ENCODE data around the gene C2orf68. TPM values are rescaled to one million over a fixed set of nuclear protein-coding genes. Genes with fewer than 3 reads are reported as not detected.

Gene C2orf68
- total RNA-seq, 2 donors from 2014 or later, result 9.9 to 14.5 TPM

DNA sequence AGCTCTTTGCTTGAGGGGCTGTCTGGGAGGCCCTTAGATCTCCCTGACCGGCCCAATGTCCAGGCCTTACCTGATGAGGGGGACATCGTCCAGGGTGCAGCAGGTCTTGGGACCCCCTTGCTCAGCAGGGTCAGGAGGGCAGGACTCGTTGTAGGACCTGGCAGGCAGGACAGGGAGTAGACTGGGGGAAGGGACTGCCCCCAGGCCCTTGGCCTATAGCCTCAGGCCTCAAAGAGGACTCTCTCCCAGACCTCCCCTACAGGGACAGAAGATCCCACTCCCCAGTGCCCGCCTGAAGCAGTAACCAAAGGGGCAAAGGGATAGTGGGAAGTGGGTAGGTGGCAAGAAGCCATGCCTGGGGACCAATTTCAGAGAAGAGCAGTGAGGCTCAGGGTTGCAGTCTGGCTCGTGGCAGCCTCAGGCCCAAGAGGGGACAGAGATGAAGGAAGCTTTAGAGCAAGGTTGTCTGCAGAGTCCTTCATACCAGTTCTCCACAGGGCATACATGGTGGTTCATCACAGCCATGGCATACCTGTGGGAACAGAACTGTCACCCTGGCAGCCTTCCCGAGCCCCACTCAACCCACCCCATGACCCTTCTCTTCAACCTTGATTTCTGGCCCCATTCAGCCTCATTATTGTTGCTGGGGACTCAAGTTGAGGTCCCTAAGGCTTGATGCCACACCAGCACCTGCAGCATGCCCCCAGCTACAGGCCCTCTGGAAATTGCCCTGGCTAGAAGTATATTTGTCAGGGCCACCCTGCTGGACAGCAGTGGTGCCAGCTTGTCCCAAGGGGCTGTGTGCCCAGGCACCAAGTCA, 10.7 kb downstream of the C2orf68 start:
- Histone ChIP-seq H3K27ac (peak overlapping the region; percentile 85 to 90 (median 88)), H3K9me3 (no peaks in the 10 kb centered on the region), H3K4me3 (peak overlapping the region; percentile 71 to 87), H3K36me3 (replicated peaks in 1 of 2; ENCODE audit: insufficient read depth in 1 of 2, low read depth in 2 of 2) (peaks cover 0 to 3% of the 10 kb centered on the region in 2 donors), H3K4me1 (peaks cover 83% of the 10 kb centered on the region), H3K27me3 (no peaks in the 10 kb centered on the region)
- DNase-seq (no peak), ATAC-seq (no peak)
- intact Hi-C loops (cut with DNase I), result loop anchor here (10.0 kb wide), 1 partner anchor 46 kb away; no protein-coding TSS in a partner anchor
- WGBS, 2 donors, result 62 to 66% methylated on average over 5 to 6 of the region's 6 CpGs
- TF ChIP-seq, protein P1, sequence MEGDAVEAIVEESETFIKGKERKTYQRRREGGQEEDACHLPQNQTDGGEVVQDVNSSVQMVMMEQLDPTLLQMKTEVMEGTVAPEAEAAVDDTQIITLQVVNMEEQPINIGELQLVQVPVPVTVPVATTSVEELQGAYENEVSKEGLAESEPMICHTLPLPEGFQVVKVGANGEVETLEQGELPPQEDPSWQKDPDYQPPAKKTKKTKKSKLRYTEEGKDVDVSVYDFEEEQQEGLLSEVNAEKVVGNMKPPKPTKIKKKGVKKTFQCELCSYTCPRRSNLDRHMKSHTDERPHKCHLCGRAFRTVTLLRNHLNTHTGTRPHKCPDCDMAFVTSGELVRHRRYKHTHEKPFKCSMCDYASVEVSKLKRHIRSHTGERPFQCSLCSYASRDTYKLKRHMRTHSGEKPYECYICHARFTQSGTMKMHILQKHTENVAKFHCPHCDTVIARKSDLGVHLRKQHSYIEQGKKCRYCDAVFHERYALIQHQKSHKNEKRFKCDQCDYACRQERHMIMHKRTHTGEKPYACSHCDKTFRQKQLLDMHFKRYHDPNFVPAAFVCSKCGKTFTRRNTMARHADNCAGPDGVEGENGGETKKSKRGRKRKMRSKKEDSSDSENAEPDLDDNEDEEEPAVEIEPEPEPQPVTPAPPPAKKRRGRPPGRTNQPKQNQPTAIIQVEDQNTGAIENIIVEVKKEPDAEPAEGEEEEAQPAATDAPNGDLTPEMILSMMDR (IDR thresholded peaks at IDR 0.05), result no peak
- no peak for TF ChIP-seq POLR2A (IDR thresholded peaks at IDR 0.05)

GRCh38 chr2:85600235-85600575, 11.7 kb downstream of the C2orf68 start:
- TF ChIP-seq, protein P1 (IDR thresholded peaks at IDR 0.05), result no peak
- no peak for TF ChIP-seq POLR2A (IDR thresholded peaks at IDR 0.05)
- peaks cover 74% of the 10 kb centered on the region for H3K4me1 ChIP-seq
- peaks cover 0 to 3% of the 10 kb centered on the region in 2 donors for H3K36me3 ChIP-seq (replicated peaks in 1 of 2; ENCODE audit: insufficient read depth in 1 of 2, low read depth in 2 of 2)
- no peaks in the 10 kb centered on the region for H3K27me3 ChIP-seq
- ATAC-seq (no peak), DNase-seq (no peak)
- intact Hi-C loops (cut with DNase I), result loop anchor here (10.0 kb wide), 1 partner anchor 45 kb away; no protein-coding TSS in a partner anchor
- no peaks in the 10 kb centered on the region for H3K9me3 ChIP-seq
- 67 to 80% methylated on average over 3 of the region's 3 CpGs for WGBS, 2 donors
- H3K4me3 ChIP-seq, result no peak overlapping the region
- H3K27ac ChIP-seq, result peak overlapping the region in 1 of 4 donors; percentile 15

DNA sequence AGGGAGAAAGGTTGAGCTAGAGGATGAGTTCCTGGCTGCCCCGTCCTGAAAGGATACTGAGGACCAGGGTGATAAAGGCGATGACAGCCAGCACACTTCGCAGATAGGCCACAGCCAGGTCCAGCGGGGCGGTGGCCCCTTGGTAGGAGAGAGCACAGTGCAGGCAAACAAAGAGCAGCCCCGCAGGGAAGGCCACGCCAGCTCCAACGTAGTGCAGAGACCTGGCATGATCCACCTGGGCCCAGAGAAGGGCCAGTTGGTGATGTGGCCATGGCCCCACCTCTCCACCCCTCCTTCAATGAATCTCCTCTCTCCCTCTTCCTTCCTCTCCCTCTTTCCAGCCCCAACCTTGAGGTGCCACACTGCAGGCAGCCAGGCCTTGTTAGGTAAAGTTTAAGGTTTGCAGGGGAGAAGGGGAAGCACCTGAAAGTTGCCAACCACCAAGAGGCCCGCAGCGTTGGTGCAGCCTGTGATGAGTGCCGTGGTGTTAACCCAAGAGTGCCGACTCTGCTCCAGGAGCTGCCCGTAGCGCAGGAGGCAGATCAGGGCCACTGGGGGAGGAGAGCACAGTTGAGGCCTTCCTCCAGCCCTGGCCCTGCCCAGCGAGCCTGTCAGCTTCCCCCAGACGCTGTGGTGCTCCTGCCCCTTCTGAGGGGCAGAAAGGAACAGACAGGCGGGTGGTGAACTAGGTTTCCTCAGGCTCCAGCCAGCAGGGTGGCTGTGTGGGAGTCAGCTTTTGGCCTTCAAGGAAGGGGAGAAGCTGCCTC, 12.2 kb downstream of the C2orf68 start:
- no peaks in the 10 kb centered on the region for H3K9me3 ChIP-seq
- H3K4me3 ChIP-seq, result no peak overlapping the region
- intact Hi-C loops (cut with DNase I), result loop anchor here (10.0 kb wide), 1 partner anchor 45 kb away; no protein-coding TSS in a partner anchor
- peak overlapping the region in 1 of 4 donors; percentile 15 for H3K27ac ChIP-seq
- H3K27me3 ChIP-seq, result no peaks in the 10 kb centered on the region
- peaks cover 0 to 3% of the 10 kb centered on the region in 2 donors for H3K36me3 ChIP-seq (replicated peaks in 1 of 2; ENCODE audit: insufficient read depth in 1 of 2, low read depth in 2 of 2)
- peaks cover 73% of the 10 kb centered on the region for H3K4me1 ChIP-seq
- DNase-seq (no peak), ATAC-seq (no peak)
- TF ChIP-seq, protein P1 (IDR thresholded peaks at IDR 0.05), result no peak
- TF ChIP-seq POLR2A (IDR thresholded peaks at IDR 0.05), result no peak
- 58 to 62% methylated on average over 10 to 17 of the region's 17 CpGs for WGBS, 2 donors

DNA sequence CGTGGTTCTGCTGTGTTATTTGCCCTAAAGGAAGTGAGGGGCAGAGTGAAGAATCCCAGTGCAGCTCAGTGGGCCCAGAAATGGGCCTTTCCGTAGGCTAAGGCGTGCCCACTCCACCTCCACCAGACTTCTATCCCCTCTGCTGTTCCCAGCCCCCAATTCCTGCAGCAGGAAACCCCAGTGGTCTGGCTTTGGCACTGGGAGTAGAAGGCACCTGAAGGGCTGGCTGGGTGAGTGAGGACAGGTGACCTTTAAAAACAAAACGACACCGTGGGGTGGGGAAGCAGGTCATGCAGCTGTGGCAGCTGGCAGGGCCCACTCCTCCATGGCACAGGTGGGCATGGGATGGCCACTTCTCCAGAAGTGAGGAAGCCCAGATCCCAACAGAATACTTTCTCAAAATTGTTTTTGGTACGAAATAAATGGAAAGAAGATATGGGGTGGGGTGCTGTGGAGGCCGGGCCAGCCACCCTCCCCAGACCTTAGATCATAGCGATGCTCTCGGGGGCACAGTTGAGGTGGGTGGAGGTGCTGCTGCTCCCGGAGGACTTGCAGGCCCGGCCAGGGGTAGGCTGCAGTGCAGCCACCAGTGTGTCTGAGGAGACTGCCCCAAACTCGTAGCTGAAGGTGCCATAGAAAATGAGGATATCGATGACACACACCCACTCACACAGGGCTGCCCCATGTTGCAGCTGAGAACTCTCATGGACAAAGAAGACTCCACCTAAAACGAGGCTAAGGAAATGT, 13.1 kb downstream of the C2orf68 start:
- intact Hi-C loops (cut with DNase I), result no loop called here
- Histone ChIP-seq H3K27me3 (no peaks in the 10 kb centered on the region), H3K9me3 (no peaks in the 10 kb centered on the region), H3K4me3 (no peak overlapping the region), H3K36me3 (replicated peaks in 1 of 2; ENCODE audit: insufficient read depth in 1 of 2, low read depth in 2 of 2) (peaks cover 0 to 3% of the 10 kb centered on the region in 2 donors), H3K4me1 (peaks cover 73% of the 10 kb centered on the region), H3K27ac (peak overlapping the region in 1 of 4 donors; percentile 25)
- ATAC-seq (no peak), DNase-seq (no peak)
- no peak for TF ChIP-seq POLR2A (IDR thresholded peaks at IDR 0.05)
- TF ChIP-seq, protein P1 (IDR thresholded peaks at IDR 0.05), result no peak
- 68 to 71% methylated on average over 14 of the region's 14 CpGs for WGBS, 2 donors
